GM12891 (cell line): ENCODE measurements around the gene TACC2.

Source experiments
- POLR2A ChIP-seq: IDR thresholded peaks from 2 replicates; pipeline ENCODE4 v1.6.1; 2011; ENCODE audit warnings: low read depth, low read length, control low read depth
- POLR2AphosphoS5 ChIP-seq: IDR thresholded peaks from 2 replicates; pipeline ENCODE4 v1.6.1; 2011; ENCODE audit warnings: low read depth, low read length, control low read depth
- POU2F2 ChIP-seq: IDR thresholded peaks from 2 replicates; pipeline ENCODE4 v1.6.1; 2011; ENCODE audit warnings: low read depth, mild to moderate bottlenecking, control low read depth, low read length, moderate library complexity
- TAF1 ChIP-seq: IDR thresholded peaks from 2 replicates; pipeline ENCODE4 v1.6.1; 2011; ENCODE audit warnings: low read depth, low read length, control low read depth

DNA sequence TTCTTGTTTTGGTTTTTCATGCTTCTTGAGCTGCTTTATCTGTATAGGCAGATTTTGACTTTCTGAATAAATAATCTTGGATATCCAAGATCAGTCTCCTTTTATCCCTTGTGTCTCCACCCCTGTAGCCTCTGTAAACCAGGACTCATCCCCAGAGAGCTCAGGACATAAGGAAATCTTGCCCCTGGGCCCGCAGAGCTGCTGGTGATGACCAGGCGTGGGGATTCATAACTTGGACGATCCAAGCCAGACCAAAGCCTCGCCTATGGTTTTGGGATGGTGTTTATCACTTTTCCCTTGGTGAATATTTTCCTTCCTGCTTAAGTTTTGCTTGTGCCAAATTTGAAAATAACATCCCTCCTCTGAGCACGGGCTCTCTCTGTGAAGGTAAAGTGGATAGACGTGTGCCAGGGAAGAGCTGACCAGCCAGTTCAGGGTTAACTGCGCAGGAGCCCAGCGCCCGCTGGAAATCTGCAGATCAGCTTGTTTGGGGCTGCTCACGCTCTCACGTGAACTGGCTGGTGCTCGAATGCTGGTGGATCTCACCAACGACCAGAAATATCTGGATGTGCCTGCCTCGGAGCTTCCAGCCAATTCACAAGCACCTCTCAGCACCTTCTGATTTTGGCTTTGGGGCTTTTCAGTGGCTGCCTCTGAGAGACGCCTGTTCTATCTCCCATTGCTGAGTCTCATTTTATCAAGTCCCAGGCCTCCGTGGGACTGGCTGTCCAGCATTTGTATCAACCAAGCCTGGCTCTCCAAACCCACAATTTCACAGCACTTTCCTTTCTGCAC, 150.1 kb downstream of the TACC2 start:
- no peak for TF ChIP-seq POLR2A
- no peak for TF ChIP-seq TAF1
- no peak for TF ChIP-seq POLR2AphosphoS5
- no peak for TF ChIP-seq POU2F2
